H9 (cell line): Measurements from ENCODE around the gene NHERF1. TPM values are rescaled to one million over a fixed set of nuclear protein-coding genes. Genes with fewer than 3 reads are reported as not detected.

Source experiments
- DNase-seq: peaks from one replicate; pipeline ENCODE4 v3.0.0-alpha.2; 2017
- H2AFZ ChIP-seq: one replicate; pipeline ENCODE4 v1.6.1; 2013; ENCODE audit warnings: mild to moderate bottlenecking, low read length, control low read depth, moderate library complexity
- H2AK5ac ChIP-seq: 2 replicates; pipeline ENCODE4 v1.6.1; 2013; ENCODE audit warnings: low read length, control low read depth, mixed read lengths; ENCODE audit not compliant: insufficient read length
- H2BK120ac ChIP-seq: one replicate; pipeline ENCODE4 v1.6.1; 2013; ENCODE audit warnings: low read depth, mild to moderate bottlenecking, low read length, control low read depth, inconsistent platforms; ENCODE audit not compliant: poor library complexity, severe bottlenecking
- H2BK12ac ChIP-seq: 2 replicates; pipeline ENCODE4 v1.6.1; 2013; ENCODE audit warnings: low read length, control low read depth, mixed read lengths, low read depth; ENCODE audit not compliant: insufficient read length
- H2BK15ac ChIP-seq: 2 replicates; pipeline ENCODE4 v1.6.1; 2013; ENCODE audit warnings: low read depth, low read length, control low read depth
- H2BK20ac ChIP-seq: one replicate; pipeline ENCODE4 v1.6.1; 2013; ENCODE audit warnings: low read depth, mild to moderate bottlenecking, low read length, control low read depth, inconsistent platforms; ENCODE audit not compliant: poor library complexity, severe bottlenecking
- H2BK5ac ChIP-seq: 2 replicates; pipeline ENCODE4 v1.6.1; 2013; ENCODE audit warnings: low read length, control low read depth, mixed read lengths; ENCODE audit not compliant: insufficient read length
- H3K14ac ChIP-seq: 2 replicates; pipeline ENCODE4 v1.6.1; 2013; ENCODE audit warnings: low read length, control low read depth; ENCODE audit not compliant: insufficient read depth
- H3K18ac ChIP-seq: 2 replicates; pipeline ENCODE4 v1.6.1; 2013; ENCODE audit warnings: low read depth, mild to moderate bottlenecking, mixed read lengths, low read length, control low read depth; ENCODE audit not compliant: insufficient read length
- H3K23ac ChIP-seq: 2 replicates; pipeline ENCODE4 v1.6.1; 2013; ENCODE audit warnings: low read length, control low read depth, mixed read lengths, low read depth; ENCODE audit not compliant: insufficient read length
- H3K23me2 ChIP-seq: 2 replicates; pipeline ENCODE4 v1.6.1; 2013; ENCODE audit warnings: low read depth, mild to moderate bottlenecking, mixed read lengths, low read length, control low read depth; ENCODE audit not compliant: insufficient read length, poor library complexity, severe bottlenecking
- H3K27ac ChIP-seq: 2 replicates; pipeline ENCODE4 v1.5.1; 2013; ENCODE audit warnings: low read length, control low read depth, mixed read lengths, low read depth; ENCODE audit not compliant: insufficient read length
- H3K27me3 ChIP-seq: 2 replicates; pipeline ENCODE4 v1.6.1; 2013; ENCODE audit warnings: low read length, control low read depth, inconsistent platforms; ENCODE audit not compliant: insufficient read depth
- H3K4ac ChIP-seq: 2 replicates; pipeline ENCODE4 v1.6.1; 2013; ENCODE audit warnings: low read depth, mild to moderate bottlenecking, control low read depth, inconsistent platforms, low read length, moderate library complexity
- H3K4me1 ChIP-seq: 2 replicates; pipeline ENCODE4 v1.6.1; 2013; ENCODE audit warnings: low read length, control low read depth, inconsistent platforms; ENCODE audit not compliant: insufficient read depth
- H3K4me2 ChIP-seq: 2 replicates; pipeline ENCODE4 v1.6.1; 2013; ENCODE audit warnings: low read length, control low read depth, mixed read lengths; ENCODE audit not compliant: insufficient read length, insufficient read depth
- H3K56ac ChIP-seq: 2 replicates; pipeline ENCODE4 v1.6.1; 2013; ENCODE audit warnings: low read depth, mild to moderate bottlenecking, mixed read lengths, low read length, control low read depth; ENCODE audit not compliant: insufficient read length
- H3K79me1 ChIP-seq: 2 replicates; pipeline ENCODE4 v1.6.1; 2013; ENCODE audit warnings: low read depth, mild to moderate bottlenecking, moderate library complexity, low read length, control low read depth, inconsistent platforms; ENCODE audit not compliant: insufficient read depth, poor library complexity, severe bottlenecking
- H3K79me2 ChIP-seq: 2 replicates; pipeline ENCODE4 v1.6.1; 2013; ENCODE audit warnings: low read length, control low read depth, inconsistent platforms; ENCODE audit not compliant: insufficient read depth
- H3K9ac ChIP-seq: 2 replicates; pipeline ENCODE4 v1.6.1; 2013; ENCODE audit warnings: low read length, control low read depth, mixed read lengths; ENCODE audit not compliant: insufficient read length; ENCODE audit errors: extremely low read depth
- H3K9me3 ChIP-seq: one replicate; pipeline ENCODE4 v1.6.1; 2013; ENCODE audit warnings: low read depth, low read length, inconsistent platforms; ENCODE audit not compliant: control insufficient read depth
- H3T11ph ChIP-seq: one replicate; pipeline ENCODE4 v1.6.1; 2013; ENCODE audit warnings: mild to moderate bottlenecking, low read length, control low read depth, inconsistent platforms
- H4K20me1 ChIP-seq: one replicate; pipeline ENCODE4 v1.6.1; 2013; ENCODE audit not compliant: control insufficient read depth, insufficient read length, insufficient read depth
- H4K5ac ChIP-seq: 2 replicates; pipeline ENCODE4 v1.6.1; 2013; ENCODE audit warnings: low read depth, mild to moderate bottlenecking, mixed read lengths, low read length, control low read depth; ENCODE audit not compliant: insufficient read length
- H4K8ac ChIP-seq: replicated peaks from 2 replicates; pipeline ENCODE4 v1.6.1; 2013; ENCODE audit warnings: low read length, control low read depth, mixed read lengths, low read depth; ENCODE audit not compliant: insufficient read length
- H4K91ac ChIP-seq: 2 replicates; pipeline ENCODE4 v1.6.1; 2013; ENCODE audit warnings: low read depth, mild to moderate bottlenecking, moderate library complexity, mixed read lengths, low read length, control low read depth; ENCODE audit not compliant: insufficient read length
- H3K27ac Mint-ChIP-seq, 3 experiments: 2 replicates in 2 of 3; 3 replicates in 1 of 3; pipeline ENCODE4 v1.8.0; 2020 to 2021; ENCODE audit warnings: mixed read lengths in 3 of 3, mild to moderate bottlenecking in 1 of 3, moderate library complexity in 1 of 3
- H3K27me3 Mint-ChIP-seq: 2 replicates; pipeline ENCODE4 v1.8.0; 2021; ENCODE audit warnings: low read depth, mild to moderate bottlenecking, moderate library complexity, mixed read lengths
- H3K36me3 Mint-ChIP-seq, 3 experiments: 2 replicates in 2 of 3; 3 replicates in 1 of 3; pipeline ENCODE4 v1.8.0; 2020 to 2021; ENCODE audit warnings: low read depth in 3 of 3, mixed read lengths in 3 of 3; ENCODE audit not compliant: insufficient read depth in 1 of 3
- H3K4me1 Mint-ChIP-seq, 2 experiments: 2 replicates each; pipeline ENCODE4 v1.8.0; 2020; ENCODE audit warnings: mixed read lengths in 2 of 2
- H3K4me3 Mint-ChIP-seq, 2 experiments: 2 replicates in 1 of 2; 3 replicates in 1 of 2; pipeline ENCODE4 v1.8.0; 2020 to 2021; ENCODE audit warnings: mild to moderate bottlenecking in 2 of 2, mixed read lengths in 2 of 2, moderate library complexity in 1 of 2
- H3K9me3 Mint-ChIP-seq, 2 experiments: 2 replicates in 1 of 2; 3 replicates in 1 of 2; pipeline ENCODE4 v1.8.0; 2020; ENCODE audit warnings: mild to moderate bottlenecking in 2 of 2, mixed read lengths in 2 of 2, moderate library complexity in 1 of 2
- WGBS: extraction: QIAGEN DNeasy Blood & Tissue Kit; methylation state at CpG from one replicate; pipeline ENCODE4 v1.1.7; 2013; ENCODE audit warnings: missing lambda C conversion rate, low lambda C conversion rate, mixed read lengths; ENCODE audit not compliant: insufficient read length; ENCODE audit errors: extremely low coverage; 5-methylcytosine and 5-hydroxymethylcytosine counted together
- total RNA-seq: library from RNA; stranded (reverse); gene quantifications from 2 replicates; pipeline ENCODE4 v1.2.1, GENCODE V29; 2021
- TF ChIP-seq, protein P1 (sequence below): fragments of 200-600 bp; sonication (generic); conservative IDR thresholded peaks from 3 replicates; pipeline ENCODE4 v1.8.0; 2021; ENCODE audit warnings: antibody characterized with exemption, mild to moderate bottlenecking

Gene NHERF1
- total RNA-seq, 1 experiment from 2014 or later = 74.4 TPM

DNA sequence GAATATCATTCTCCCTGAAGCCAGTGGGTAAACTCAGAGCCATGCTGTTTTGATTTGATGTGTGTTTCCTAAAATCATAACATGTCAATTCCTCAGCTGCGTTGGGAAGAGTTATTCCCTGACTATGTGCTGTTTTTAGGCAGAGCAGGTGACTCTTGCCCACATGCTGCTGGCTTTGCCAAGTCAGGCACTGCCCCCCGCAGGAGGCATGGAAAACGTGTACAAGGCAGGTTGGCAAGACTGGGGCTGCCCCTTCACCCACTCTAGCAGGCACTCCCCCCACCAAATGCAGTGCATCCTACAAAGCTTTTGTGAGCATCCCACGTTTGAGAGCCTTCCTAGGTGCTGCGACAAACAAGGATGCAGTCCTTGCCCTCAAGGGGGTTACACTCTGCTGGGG is 66.0 kb downstream of the NHERF1 start:
- Histone ChIP-seq H2BK5ac (no peak overlapping the region), H2BK12ac (no peak overlapping the region), H3K23ac (no peak overlapping the region), H3K4ac (no peak overlapping the region), H3K23me2 (no peaks in the 10 kb centered on the region), H4K8ac (no peak overlapping the region), H3K27ac (no peak overlapping the region), H3K56ac (no peak overlapping the region), H3K79me2 (no peaks in the 10 kb centered on the region), H4K91ac (no peak overlapping the region), H4K5ac (no peak overlapping the region), H3K4me2 (no peak overlapping the region), H2BK120ac (no peak overlapping the region), H3K9me3 (no peaks in the 10 kb centered on the region), H3K9ac (no peak overlapping the region), H4K20me1 (no peaks in the 10 kb centered on the region), H2AFZ (no peak overlapping the region), H3K79me1 (no peaks in the 10 kb centered on the region), H2BK20ac (no peak overlapping the region), H3K18ac (no peak overlapping the region), H3T11ph (no peak overlapping the region), H2AK5ac (no peak overlapping the region), H3K4me1 (no peaks in the 10 kb centered on the region), H3K14ac (no peak overlapping the region), H2BK15ac (no peak overlapping the region), H3K27me3 (no peaks in the 10 kb centered on the region)
- Mint-ChIP-seq H3K27me3 (peaks cover 8% of the 10 kb centered on the region), H3K27ac (no peak overlapping the region), H3K36me3 (peaks cover 2 to 8% (median 3%) of the 10 kb centered on the region in 3 experiments; a peak in 4 of 7 replicates), H3K4me3 (no peak overlapping the region), H3K9me3 (no peaks in the 10 kb centered on the region), H3K4me1 (peaks cover 8 to 14% of the 10 kb centered on the region in 2 experiments)
- no CpG with 5 or more reads among the region's 5 CpGs for WGBS
- no peak for DNase-seq
- TF ChIP-seq, protein P1, sequence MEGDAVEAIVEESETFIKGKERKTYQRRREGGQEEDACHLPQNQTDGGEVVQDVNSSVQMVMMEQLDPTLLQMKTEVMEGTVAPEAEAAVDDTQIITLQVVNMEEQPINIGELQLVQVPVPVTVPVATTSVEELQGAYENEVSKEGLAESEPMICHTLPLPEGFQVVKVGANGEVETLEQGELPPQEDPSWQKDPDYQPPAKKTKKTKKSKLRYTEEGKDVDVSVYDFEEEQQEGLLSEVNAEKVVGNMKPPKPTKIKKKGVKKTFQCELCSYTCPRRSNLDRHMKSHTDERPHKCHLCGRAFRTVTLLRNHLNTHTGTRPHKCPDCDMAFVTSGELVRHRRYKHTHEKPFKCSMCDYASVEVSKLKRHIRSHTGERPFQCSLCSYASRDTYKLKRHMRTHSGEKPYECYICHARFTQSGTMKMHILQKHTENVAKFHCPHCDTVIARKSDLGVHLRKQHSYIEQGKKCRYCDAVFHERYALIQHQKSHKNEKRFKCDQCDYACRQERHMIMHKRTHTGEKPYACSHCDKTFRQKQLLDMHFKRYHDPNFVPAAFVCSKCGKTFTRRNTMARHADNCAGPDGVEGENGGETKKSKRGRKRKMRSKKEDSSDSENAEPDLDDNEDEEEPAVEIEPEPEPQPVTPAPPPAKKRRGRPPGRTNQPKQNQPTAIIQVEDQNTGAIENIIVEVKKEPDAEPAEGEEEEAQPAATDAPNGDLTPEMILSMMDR = no peak
